ENCODE data around the gene KIF5B.
"Not testable (repeated sequence)": the region's sequence is repeated elsewhere in the genome, so short reads cannot be mapped to it uniquely, and the experiment has no call there.

The KIF5B gene

DNA sequence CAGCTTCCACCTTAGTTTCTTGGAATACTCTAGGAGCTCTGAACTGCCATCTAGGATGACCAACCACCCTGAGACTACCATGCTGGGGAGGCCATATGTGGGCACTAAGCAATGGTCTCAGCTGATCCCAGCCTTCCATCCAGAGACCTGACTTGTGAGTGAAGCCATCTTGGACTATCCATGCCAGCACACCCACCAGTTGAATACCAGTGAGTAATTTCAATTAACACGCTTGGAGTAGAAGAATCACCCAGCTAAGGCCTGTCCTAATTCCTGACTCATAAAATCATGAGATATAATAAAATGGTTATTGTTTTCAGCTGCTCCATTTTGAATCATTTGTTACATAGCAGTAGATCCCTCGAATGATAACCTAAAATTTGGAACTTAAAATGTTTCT, 5.2 kb upstream of the KIF5B start:
- no peak for FAIRE-seq

DNA sequence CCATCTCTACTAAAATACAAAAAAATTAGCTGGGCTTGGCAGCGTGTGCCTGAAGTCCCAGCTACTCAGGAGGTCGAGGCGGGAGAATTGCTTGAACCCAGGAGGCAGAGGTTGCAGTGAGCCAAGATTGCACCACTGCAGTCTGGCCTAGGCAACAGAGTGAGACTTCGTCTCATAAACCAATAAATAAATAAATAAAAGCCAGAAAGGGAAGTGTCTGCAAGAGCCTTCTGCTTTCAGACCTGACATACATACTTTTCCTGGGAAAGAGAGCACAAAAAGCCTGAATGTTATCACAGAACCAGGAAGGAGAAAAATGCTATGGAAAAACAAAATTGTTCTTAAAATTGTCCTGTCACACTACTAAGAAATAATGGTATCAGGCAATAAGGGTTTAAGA, 4.1 kb upstream of the KIF5B start:
- no peak for FAIRE-seq

More for the DNA sequence above, 5.2 kb upstream of the KIF5B start:
- DNase-seq (ENCODE audit: extremely low spot score, insufficient read length, low read depth): no peak

DNA sequence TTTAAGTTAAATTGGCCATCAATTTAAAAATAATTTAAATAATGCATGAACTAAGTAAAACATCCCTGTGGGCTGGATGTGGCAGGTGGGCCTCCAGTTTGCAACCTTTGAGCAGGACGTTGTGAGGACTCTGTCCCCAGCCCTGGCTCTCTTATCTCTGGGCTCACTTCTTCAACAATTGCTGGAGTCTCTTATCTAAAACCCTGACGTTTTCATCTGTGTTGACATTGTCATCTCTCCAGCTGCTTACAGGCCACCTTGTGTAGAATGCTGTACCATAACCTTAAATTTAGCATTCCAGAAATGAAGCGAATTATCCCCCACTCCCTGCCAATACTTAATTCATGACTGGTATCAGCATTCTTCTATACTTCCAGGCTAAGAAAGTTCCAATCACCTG, 3.2 kb upstream of the KIF5B start:
- FAIRE-seq (no peak), DNase-seq (ENCODE audit: extremely low spot score, insufficient read length, low read depth) (no peak)

More for the DNA sequence above, 4.1 kb upstream of the KIF5B start:
- no peak for DNase-seq (ENCODE audit: extremely low spot score, insufficient read length, low read depth)

DNA sequence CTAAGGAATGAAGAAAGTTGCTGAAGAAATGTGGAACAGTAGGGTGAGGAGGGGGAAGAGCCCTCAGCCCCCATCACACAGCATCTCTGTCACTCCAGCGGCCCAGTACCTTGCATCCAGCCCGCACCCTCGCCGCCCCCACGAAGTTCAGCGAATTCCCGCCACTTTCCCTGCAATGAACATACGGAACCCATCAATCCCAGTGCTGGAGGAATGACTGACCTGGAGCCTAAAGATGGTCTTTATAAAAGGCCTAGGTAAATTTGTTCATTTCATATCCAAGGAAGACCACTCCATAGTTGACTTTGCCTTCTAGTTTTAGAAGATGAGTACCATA, 779 bp upstream of the KIF5B start:
- no peak for DNase-seq (ENCODE audit: extremely low spot score, insufficient read length, low read depth)
- FAIRE-seq: no peak

DNA sequence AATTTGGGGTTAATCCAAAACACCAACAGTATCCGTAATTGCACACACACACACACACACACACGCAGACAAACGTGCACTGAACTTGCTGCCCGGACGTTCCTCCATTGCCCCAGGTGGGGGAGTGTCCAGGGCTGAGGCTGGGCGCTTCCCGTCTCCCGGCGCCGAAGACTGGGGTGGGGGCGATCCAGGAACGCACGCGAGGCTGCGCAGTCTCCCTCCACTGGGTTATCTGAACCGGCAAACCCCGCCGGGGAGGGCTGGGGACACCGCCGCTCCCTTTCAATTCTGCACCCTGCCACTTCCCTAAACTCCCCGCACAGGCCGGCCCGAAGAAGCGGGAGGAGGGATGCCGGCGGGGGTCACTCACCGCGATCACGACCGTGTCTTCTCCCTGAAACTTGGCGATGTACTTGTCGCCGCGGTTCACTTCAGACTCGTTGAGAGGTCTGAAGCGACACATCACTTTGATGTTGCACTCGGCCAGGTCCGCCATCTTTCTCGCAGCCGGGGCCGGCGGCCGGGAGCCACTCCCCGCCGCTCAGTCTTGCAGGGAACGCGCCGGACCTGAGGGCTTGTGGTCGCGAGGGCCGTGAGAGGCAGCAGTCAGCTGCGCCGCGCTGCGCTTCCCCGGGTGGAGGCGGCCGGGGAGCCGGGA, 618 bp downstream of the KIF5B start:
- FAIRE-seq: peak; percentile 70
- peak; percentile 23 for DNase-seq (ENCODE audit: extremely low spot score, insufficient read length, low read depth)

DNA sequence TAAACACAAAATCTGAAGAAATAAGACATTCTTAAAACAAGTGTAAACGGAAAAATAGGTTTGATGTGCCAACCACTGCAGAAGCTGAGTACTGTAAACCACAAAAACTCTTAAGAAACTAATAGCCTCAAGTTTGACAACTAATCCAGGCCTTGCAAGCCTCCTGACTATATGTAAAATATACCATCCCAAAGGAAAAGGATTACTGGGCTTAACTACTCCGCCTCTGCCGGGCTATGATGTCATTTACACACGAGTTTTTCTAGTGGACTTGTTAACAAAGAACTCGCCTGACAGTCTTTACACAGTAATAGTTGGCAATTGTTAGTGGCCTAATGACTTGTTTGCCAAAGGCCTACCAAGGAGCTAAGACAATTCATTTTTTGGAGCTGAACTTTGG, 2.1 kb downstream of the KIF5B start:
- DNase-seq (ENCODE audit: extremely low spot score, insufficient read length, low read depth) (no peak), FAIRE-seq (no peak)

DNA sequence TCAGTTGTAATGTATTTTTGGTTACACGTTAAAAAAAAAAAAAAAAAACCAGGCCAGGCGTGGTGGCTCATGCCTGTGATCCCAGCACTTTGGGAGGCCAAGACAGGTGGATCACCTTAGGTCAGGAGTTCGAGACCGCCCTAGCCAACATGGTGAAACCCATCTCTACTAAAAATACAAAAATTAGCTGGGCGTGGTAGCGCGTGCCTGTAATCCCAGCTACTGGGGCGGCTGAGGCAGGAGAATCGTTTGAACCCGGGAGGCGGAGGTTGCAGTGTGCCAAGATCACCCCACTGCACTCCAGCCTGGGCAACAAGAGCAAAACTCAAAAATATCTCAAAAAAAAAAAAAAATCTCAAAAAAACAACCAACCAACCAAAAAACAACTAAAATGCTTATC, 2.8 kb downstream of the KIF5B start:
- not testable (repeated sequence) for DNase-seq (ENCODE audit: extremely low spot score, insufficient read length, low read depth); FAIRE-seq

DNA sequence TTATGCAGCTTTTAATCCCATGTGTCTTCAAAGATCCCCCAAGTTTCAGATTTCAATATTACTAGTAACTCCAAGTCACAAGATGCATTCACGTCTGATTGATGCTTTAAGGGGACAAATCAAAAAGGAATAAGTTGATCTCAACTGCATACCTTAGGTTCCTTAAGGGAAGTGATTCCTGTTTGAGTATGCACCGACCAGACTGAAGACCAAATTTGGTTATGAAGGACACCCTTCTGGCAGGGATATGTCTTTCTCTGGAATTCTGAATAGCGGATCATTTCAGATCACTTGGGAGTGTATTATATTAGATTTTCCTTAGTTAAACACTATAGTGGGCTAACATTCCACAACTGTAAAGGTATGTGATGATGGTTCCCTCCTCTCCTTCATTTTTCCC, 4.3 kb downstream of the KIF5B start:
- FAIRE-seq (no peak), DNase-seq (ENCODE audit: extremely low spot score, insufficient read length, low read depth) (no peak)

DNA sequence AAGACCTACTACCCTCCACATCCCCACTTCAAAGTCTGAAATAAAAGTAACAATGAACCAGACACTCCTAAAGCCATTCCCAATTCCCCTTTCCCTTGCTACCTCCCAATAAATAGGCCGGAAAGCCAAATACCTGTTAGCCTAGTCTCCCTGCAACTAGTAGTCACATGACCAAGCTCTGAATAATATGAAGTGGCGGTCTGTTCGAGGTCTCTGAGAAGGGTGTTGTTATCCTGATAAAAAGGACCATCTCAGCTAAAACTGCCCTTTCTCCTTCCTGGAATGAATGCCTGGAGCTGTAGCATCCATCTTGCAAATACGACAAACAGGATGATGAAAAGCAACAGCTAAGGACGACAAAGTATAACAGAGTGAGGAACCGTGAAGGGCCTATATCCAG, 6.0 kb downstream of the KIF5B start:
- DNase-seq (ENCODE audit: extremely low spot score, insufficient read length, low read depth) (no peak), FAIRE-seq (no peak)

DNA sequence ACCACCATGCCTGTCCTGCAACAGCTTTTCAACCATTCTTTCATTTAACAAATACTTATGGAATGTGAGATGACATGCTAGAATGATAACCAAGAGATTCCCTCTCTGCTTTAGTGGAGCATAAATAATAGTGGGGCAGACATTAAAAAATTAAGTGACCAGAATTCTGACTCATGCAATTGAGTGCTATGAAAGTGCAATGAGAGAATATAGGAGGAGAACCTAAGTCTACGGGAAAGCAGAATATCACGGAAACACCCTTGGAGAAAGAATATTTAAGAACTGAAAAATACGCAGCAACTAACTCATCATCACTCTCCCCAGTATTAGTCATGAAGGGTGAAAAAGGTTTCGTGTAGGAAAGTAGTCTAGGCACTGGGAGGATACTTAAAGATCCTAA, 7.1 kb downstream of the KIF5B start:
- peak; percentile 33 for FAIRE-seq
- no peak for DNase-seq (ENCODE audit: extremely low spot score, insufficient read length, low read depth)

DNA sequence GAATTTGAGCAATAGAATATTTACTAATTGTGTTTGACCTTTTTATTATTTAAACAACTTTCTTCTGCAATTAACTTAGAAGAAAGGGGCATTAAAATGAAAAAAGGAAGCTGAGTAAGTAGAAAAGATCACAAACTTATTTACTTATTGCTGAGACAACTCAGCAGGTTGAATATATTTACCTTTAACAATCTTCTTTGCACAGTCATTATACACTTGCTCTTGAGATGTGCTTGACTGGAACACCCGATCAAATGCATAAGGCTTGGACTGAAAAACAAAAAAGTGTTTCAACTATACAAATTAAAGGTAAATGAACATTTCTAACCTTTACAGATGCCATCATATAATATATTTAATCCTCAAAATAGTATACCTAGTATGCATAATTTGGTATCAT, 7.9 kb downstream of the KIF5B start:
- FAIRE-seq: no peak
- no peak for DNase-seq (ENCODE audit: extremely low spot score, insufficient read length, low read depth)

DNA sequence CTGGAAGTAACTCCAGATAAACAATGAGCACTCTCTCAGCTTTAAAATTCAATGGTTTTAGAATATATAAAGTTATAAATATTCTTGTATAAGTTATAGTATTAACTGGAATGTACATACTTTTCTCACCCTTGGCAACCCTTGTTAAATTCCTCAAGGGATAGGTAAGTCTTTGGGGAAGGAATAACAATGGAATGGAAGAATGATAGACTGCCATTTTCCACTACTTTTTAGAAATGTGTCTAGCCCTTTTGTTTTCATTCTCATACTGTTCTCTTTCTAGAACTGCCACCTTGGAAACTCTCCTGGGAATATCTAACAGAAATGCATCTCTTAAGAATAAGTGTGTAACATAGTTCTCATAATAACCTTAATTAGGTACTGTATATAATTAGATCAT, 8.3 kb downstream of the KIF5B start:
- FAIRE-seq (no peak), DNase-seq (ENCODE audit: extremely low spot score, insufficient read length, low read depth) (no peak)

DNA sequence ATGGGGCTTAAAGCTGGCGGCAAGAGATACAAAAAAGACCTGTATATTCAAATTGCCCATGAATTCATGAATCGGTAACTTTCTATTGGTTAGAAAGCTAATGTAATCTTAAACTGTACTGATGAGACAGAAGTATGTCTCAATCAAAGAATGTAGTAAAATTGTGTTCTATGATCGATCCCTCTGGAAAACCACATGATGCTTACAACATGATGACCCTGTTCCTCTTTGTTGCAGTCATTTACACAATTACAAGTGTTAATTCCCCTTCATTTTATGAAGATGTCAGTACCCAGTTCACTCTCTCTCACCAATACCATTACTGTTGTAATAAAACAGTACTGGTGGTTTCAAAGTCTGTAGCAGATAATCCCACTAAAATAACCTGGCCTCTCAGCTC, 10.1 kb downstream of the KIF5B start:
- FAIRE-seq: no peak
- DNase-seq (ENCODE audit: extremely low spot score, insufficient read length, low read depth): no peak

DNA sequence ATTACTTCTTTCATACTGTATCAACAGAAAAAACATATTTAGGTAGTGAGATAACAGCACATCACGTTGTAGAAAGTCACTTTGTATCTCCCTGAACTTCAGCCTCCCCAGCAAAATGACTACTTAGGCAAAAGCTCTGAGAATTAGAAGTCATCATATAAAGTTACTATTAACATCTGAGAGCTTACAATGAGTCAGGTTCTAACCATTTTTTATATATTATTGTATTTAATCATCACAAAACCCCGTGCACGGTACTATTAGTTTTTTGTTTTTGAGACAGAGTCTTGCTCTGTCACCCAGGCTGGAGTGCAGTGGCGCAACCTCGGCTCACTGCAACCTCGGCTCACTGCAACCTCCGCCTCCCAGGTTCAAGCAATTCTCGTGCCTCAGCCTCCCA, 13.5 kb downstream of the KIF5B start:
- FAIRE-seq: peak; percentile 35
- DNase-seq (ENCODE audit: extremely low spot score, insufficient read length, low read depth): not testable (repeated sequence)

DNA sequence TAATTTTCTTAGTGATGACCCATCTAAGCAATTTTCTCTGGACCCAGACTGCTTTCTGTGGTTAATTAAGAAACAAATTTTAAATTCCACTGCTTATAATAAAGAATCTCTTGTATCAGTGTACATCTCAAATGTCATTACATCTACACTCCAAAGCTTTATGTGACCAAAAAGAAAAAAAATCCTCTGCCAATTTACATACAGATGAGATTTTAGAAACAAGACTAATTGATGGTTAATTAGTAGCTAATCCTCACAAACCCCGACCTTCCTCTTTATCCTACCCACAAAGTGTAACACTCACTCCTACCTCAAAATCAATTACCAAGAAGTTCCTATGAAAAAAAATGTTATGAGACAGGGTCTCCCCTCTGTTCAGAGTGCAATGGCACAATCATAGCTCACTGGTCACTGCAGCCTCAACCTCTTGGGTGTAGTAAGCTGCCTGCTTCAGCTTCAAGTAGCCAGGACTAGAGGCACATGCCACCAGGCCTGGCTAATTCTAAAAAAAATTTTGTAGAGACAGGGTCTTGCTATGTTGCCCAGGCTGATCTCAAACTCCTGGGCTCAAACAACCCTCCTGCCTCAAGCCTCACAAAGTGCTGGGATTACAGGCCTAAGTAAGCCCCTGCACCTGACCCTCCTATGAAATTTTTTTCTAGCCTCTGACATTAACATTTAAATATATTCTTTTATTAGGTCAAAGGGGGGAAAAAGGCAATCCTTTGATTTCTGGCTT, 14.8 kb downstream of the KIF5B start:
- DNase-seq (ENCODE audit: extremely low spot score, insufficient read length, low read depth) (no peak), FAIRE-seq (peak; percentile 69)

DNA sequence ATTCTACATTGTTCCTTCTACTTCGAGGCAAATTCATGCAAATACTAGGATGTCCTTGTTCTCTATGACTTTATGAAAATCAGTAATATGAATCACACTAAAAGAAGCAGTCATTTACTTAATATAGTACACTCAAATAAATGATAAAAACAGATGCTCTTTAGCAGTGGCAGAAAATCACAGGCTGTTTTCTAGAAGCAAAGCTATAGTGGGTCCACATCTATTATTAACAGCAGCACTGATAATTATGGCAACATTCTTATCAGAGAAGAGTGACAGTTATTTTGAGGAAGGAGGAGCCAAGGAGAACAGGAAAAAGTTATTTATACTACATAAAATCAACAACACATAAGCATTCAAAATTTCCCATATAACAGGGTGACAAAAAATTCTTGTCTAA, 16.5 kb downstream of the KIF5B start:
- no peak for FAIRE-seq
- DNase-seq (ENCODE audit: extremely low spot score, insufficient read length, low read depth): no peak

DNA sequence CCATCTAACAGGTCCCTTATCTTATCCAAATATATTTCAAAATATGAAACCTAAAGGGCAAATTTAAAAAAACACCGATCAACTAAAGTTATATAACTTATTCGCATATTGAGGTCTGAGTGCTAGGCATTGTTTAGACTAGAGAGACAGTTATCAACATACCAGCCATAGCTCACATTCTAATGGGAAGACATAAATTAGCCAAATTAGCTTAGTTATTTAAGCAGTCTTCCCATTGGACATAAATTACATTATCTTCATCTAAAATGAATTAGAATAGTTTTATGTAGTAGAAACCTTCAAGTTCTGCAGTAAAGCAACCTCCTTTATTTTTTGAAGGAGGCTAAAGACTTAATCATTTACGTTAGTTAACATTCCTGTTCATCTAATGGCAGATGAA, 17.4 kb downstream of the KIF5B start:
- peak; percentile 56 for FAIRE-seq
- no peak for DNase-seq (ENCODE audit: extremely low spot score, insufficient read length, low read depth)

DNA sequence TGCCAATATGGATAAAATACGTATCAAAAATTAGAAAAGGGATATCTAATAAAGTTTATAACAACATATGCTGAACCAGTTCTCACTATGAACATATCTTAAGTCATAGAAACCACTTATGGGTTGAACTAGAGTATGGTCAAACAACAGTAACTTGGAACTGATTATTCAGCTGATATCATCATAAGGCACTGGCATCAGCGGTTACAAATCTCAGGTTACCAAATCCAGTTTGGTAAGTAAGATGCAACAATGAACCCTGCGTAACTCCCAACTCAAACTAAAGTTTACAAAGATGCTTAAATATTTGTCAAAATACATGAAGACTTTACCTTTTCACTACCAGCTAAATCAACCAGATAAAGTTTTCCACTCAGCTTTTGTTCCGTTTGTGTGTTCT, 19.3 kb downstream of the KIF5B start:
- no peak for DNase-seq (ENCODE audit: extremely low spot score, insufficient read length, low read depth)
- FAIRE-seq: no peak

DNA sequence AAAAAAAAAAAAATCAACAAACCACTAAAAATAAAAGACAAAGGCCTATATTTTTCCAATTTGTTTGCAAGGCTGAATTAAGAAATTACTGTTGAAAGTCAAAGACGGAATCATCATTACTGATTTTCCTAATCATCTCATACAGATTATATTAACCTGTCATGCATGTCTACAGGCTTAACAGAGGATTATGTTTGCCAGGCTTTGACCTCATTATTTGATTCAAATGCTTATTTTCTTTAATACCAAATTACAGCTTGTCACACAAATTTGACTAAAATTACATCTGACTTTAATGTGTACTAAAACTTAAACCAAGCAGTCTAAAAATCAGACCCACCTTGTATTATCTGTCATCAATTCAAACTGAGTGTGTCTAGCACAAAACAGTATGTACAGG, 21.2 kb downstream of the KIF5B start:
- DNase-seq (ENCODE audit: extremely low spot score, insufficient read length, low read depth): no peak
- no peak for FAIRE-seq

DNA sequence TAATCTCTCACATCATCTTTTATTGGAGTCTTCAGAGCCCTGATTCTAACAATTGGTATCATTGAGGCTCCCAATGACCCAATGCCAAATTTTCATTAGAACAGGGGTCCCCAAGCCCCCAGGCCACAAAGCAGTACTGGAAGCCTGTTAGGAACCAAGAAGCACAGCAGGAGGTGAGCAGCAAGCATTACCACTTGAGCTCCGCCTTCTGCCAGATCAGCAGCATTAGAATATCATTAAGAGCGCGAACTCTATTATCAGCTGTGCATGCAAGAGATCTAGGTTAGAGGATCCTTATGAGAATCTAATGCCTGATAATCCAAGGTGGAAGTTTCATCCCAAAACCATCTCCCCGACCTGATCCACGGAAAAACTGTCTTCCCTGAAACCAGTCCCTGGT, 23.1 kb downstream of the KIF5B start:
- DNase-seq (ENCODE audit: extremely low spot score, insufficient read length, low read depth) (no peak), FAIRE-seq (no peak)

DNA sequence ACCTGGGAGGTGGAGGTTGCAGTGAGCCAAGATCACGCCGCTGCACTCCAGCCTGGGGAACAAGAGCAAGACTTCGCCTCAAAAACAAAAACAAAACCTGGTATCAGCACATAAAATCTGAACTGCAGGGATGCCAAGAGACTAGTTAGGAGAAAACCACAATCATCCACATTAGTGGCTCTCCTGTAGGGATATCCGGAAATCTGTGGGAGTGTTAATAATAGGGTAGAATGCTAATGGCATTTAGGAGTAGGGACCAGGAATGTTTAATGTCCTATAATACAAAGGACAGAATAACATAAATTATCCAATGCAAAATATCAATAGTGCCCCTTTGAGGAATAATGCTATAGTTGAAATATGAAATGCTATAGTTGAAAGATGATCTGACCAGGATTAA, 24.3 kb downstream of the KIF5B start:
- DNase-seq (ENCODE audit: extremely low spot score, insufficient read length, low read depth): no peak
- no peak for FAIRE-seq

DNA sequence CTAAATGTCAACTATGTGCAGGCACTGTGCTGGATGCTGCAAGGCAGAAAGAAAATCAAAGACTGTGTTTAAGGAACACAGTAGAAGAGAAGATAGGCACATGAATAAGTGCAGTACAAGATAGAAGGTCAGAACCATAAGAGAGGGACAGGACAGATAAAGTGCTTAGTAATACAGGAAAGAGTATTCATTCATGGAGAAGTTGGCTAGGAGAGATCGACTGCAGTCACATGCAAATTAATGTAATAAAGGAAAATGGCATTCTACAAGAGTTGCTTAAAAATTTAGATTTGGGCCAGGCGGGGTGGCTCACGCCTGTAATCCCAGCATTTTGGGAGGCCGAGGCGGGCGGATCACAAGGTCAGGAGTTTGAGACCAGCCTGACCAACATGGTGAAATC, 24.8 kb downstream of the KIF5B start:
- DNase-seq (ENCODE audit: extremely low spot score, insufficient read length, low read depth) (no peak), FAIRE-seq (no peak)

Measured in GM18507 (cell line).